GM12874 (cell line): ENCODE measurements around the gene DST.

ENCODE experiments used
- CTCF ChIP-seq: IDR thresholded peaks from 2 replicates; pipeline ENCODE4 v1.5.1; 2011; ENCODE audit warnings: low read depth, mild to moderate bottlenecking, control low read depth, low read length, moderate library complexity; ENCODE audit not compliant: insufficient read depth

Gene DST

GRCh38 chr6:56581296-56581925, 61.3 kb downstream of the DST start:
- TF ChIP-seq CTCF = no peak

- TF ChIP-seq CTCF = no peak
These were observed 62.4 kb downstream of the DST start for GRCh38 chr6:56580271-56580670.

GRCh38 chr6:56579155-56579851, 63.4 kb downstream of the DST start:
- TF ChIP-seq CTCF = no peak

GRCh38 chr6:56575736-56576135, 67.0 kb downstream of the DST start:
- no peak for TF ChIP-seq CTCF

- no peak for TF ChIP-seq CTCF
These were observed 68.4 kb downstream of the DST start for GRCh38 chr6:56574292-56574691.

GRCh38 chr6:56573624-56574023, 69.1 kb downstream of the DST start:
- no peak for TF ChIP-seq CTCF

- no peak for TF ChIP-seq CTCF
These were observed 69.8 kb downstream of the DST start for GRCh38 chr6:56572788-56573471.
